HG02623 (cell line): Measurements from ENCODE around the gene PRKAR1B.

Experiments used
- ATAC-seq: cut with Tn5 transposase; IDR thresholded peaks from one replicate; pipeline ENCODE4 v1.9.1; 2021; ENCODE audit warnings: moderate library complexity; ENCODE audit not compliant: unreplicated experiment

The PRKAR1B gene

DNA sequence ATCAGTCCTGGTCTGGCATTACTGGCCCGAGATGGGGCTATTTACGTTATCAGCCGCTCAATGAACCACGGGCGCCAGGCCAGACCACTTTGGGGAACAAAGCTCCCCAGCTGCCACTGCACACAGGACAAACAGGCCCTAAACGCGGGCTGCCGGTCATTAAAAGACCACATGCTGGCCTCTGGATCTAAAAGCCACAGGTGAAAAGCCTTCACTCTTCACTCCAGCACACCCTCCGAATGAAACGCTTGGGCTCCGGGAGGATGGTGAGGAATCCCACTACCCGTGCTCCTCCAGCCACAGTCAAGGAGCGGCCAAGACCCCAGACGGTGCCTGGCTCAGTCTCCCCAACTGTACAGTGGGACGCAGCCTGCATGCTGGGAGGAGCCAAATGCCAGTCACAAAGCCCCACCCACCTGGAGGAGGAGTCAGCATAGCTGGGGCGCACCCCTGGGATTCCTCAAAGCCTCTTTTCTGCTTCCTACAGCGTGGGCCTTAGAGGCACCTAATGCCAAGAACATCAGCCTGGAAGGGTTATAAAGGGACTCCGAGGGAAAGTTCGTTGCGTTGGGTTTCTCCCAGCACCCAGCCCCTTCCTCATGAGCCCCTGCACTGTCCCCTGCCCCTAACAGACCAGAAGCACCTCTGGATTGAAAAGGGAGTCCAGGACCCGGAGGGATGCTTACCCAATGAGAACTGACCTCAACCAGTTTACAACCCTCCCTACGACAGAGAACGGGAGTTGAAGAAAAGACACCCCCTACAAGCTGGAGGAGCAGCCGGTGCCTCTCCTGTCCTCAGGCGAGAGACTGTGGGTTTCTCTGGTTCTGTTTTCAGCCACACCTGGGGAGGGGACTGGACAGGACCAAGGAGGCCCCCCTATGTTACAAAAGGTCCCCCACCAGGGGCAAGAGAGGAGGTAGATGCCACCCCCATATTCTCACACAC, 212.2 kb downstream of the PRKAR1B start:
- ATAC-seq, result no peak

DNA sequence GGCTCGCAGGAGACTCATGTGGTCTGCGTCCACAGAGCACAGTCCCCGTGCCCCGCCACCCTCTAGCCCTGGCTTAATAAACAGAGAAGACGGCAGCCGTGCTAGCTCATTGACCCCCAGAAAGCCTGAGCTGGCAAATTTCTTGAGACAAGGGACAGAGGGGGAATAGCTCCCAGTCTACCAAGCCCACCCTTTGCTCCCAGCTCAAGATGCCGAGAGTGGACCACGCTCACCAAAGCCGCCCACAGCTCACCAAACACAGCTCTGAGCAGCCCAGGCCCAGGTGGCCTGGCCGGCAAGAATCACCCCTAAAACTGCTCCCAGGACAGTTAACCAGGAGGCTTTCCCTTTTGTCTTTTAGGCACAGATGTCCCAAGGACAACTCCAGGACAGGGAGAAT, 212.8 kb downstream of the PRKAR1B start:
- no peak for ATAC-seq

DNA sequence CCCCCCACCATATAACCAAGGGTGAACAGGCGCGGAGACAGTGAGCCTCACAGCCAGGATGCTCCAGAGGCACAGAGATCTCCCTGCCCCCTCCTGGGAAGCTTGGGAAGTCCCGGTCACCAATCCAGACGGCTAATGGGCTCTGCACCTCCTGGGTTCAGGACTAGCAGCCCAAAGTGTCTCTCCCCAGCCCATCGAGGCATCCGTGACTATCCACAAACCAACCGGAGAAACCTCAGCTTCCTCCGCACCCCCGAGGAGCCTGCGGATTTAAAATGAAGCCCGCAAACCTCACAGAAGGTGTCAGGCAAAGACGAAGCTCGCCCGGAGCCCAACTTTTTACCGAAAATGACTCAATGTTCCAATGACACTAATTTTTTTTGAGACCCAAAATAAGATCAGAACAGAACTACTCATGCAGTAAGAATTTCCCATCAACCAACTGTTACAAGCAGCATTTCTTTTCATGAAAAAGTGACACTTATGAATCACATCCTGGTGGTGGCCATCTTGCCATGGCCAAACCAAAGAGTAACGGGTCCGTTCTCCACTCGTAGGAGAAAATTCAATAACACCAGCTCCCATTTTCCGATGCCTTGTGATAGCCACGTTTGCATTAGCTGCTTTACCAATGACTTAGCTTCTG, 213.4 kb downstream of the PRKAR1B start:
- no peak for ATAC-seq

DNA sequence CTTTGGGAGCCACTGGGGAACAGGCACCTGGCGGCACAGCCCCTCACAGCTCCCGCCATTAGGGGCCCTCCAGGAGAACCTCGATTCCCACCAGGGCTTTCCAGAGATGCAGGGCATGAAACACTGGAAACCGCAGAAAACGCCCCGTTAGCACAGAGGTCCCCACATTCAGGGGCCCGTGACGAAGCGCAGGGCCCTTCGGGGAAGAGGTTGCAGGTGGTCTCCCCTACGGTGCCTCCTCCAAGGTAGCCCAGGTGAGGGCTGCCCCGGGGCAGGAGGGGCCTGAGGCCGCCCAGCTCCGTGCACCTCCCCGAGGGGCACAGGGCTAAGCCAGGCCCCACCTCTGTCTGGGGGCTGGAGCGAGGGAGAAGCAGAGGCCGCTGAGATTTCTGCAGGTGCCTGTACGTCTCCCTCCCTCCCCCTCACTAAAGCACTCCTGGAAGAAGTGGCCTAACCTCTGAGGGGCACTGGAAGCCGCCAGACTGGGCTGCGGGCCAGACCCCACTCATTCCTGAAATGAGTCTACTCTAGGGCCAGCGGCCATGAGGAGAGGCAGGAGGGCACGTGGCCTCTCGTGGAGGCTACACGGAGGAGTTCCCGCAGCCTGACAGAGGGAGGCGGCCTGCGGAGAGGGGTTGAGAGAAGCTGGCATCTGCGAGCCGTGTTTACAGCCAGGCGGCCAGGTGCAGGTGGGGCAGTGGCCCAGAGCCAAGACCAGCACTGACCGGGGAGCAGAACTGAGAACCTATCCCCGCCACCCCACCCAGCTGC, 214.4 kb downstream of the PRKAR1B start:
- no peak for ATAC-seq

DNA sequence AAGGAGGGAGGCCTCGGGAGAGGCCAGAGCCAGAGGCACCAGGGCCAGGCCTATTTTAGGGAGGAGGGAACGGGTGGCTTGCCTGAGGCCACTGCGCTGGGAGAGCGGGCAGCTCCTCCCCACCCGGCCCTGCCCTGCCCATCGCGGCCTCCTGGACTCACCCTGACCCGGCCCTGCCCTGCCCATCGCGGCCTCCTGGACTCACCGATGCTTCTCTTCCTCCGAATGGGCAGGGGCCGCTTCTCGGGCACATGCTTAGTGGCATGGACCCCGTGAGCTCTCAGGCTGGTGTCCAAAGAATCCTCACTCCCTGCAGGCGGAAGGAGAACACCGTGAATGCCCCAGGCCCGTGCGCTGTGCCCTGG, 215.0 kb downstream of the PRKAR1B start:
- ATAC-seq, result no peak

DNA sequence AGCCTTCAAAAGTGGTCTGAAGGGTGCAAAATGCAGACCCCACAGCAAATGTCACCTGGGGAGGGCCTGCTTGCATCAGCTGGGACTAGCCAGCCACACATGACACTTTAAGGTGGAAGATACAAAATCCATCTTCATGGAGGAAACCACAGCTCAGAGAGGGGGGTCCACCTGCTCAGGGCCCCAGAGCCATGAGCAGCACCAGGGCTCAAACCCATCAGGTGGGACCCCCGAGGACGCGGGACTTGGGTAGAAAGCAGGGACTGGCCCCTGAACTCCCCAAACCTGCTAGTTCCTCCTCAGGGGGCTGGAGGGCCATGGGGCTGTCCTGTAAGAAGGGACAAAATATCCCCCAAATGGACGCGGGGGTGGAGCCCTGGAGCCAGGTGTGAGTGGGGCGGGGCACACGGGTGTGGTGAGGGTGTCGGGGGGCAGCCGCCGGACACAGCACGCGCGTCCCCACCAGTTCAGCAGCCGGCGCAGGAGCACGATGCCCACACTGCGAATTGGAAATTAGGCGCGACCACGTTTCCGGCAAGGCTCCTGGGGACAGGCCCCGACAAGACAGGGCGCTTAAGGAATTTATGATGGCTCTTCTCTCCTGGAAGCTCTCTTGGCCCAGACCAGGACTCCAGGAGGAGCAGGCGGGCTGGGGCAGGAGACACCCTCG, 215.5 kb downstream of the PRKAR1B start:
- no peak for ATAC-seq

DNA sequence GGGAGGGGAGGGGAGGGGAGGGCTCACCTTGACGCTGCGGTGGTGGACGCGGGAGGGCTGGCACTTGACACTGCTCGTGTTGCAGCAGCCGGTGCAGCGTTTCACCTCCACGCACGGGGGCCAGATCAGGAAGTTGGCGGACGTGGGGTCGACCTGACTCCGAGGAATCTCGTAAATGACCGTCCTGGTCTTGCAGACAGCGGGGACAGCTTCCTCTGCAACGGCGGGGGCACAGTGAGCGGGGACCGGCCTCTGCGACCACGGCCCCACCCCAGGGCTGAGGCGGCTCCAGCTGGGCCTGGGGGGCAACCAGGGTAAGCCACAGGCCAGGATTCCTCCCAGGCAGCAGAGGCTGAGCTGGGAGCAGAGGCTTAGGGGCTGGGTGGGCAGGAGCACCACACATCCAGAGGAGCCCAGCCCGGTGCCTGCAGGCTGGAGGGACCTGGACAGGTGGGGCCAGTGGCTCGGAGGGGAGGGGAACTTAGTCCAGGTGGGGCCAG, 216.2 kb downstream of the PRKAR1B start:
- ATAC-seq, result no peak

DNA sequence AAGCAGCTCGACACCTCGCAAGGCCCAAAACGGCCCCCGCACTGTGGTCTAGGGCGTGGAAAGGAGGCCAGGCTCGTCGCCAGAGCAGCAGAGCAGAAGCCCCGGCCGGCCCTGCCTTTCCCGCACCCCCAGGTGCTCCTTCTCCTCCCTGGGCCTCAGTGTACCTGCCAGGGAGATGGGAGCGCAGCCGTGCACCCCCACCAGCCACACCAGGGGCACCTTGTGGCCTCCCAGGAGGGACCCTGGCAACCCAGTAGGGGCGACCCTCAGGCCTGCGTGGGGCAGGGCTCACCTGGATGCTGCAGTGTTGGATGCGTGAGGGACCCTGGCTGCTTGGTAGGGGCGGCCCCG, 217.0 kb downstream of the PRKAR1B start:
- ATAC-seq, result no peak

DNA sequence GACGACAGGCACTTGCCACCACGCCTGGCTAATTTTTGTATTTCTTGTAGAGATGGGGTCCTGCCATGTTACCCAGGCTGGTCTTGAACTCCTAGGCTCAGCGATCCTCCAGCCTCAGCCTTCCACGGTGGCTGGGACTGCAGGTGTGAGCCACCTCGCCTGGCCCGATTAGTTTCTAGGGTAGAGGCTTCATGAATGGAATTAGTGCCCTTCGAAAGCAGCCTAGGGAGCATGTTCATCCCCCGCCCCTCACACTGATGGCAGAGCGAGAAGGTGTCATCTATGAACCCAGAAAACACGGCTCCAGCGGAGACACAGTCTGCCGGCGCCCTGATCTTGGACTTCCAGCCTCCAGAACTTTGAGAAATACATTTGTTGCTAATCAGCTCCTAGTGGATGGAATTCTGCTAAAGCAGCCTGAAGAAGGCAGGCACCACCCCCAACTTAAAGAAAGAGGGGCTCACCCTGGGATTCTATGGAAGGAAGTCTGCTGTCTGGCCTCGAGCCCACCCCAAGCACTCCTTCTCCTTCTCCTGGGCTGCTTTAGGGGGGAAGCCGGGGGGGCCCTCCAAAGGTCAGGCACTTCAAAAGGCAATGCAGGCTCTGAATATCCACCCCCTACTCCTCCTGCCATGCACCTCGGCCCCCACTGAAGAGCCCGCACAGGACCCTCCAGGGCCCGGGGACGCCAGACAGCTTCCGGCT, 217.5 kb downstream of the PRKAR1B start:
- no peak for ATAC-seq

DNA sequence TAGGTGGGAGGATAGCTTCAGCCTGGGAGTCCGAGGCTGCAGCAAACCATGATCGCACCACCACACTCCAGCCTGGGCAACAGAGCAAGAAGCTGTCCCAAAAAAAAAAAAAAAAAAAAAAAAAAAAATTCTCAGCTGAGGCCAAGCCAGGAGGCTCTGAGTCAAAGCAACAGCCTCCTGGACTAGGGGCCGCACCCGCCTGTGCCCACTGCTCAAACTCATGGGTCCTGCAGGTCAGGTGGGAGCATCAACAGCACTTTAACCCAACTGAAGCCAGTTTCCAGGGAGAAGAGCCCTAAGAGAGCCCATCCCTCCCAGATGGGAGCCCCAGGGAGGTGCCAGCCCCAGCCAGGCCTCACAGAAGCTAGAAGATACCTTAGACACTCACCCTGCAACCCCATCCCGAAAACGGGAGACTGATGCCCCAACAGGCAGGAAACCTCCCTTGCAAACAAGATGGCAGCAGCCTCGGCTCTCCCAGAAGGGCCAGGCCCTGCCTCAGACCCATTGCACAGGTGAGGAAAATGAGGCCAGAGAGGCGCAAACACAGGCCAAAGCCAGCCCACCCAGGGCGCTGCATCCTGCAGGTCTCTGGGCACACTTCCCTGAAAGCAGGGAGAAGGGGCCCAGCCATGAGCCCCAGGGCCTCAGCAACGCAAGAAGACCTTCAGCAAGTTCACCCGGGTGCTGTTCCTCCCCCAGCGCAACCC, 218.5 kb downstream of the PRKAR1B start:
- ATAC-seq, result no peak

DNA sequence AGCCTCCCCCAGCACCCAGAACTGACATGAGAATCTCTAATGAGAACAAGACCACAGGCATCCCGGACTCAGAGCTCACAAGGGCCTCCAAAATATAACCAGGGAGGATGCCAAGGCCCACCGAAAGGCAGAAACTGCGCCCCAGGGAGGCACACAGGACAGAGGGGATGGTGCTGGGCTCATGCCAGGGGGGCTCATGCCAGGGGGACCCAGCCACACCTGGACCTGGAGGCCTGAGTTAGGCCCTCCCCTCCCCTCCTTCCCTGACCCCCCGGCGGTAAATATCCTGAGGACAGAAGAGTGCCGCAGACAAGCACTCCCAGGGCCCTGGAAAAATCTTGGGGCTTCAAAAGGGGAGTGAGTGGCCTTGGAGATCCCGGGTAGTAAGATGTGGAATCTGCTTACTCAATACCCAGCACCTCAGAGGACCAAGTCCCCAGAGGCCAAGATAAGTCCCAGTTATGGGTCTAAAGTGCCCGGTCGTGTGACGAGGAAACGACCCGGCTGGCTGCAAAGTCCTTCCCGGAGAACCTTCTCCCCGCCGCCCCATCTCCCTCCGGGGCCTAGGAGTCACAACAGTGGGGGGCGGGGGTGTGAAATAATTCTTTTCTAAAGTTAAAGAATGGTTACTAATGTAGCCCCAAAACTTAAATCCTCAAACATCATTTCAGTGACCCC, 219.3 kb downstream of the PRKAR1B start:
- ATAC-seq, result no peak

DNA sequence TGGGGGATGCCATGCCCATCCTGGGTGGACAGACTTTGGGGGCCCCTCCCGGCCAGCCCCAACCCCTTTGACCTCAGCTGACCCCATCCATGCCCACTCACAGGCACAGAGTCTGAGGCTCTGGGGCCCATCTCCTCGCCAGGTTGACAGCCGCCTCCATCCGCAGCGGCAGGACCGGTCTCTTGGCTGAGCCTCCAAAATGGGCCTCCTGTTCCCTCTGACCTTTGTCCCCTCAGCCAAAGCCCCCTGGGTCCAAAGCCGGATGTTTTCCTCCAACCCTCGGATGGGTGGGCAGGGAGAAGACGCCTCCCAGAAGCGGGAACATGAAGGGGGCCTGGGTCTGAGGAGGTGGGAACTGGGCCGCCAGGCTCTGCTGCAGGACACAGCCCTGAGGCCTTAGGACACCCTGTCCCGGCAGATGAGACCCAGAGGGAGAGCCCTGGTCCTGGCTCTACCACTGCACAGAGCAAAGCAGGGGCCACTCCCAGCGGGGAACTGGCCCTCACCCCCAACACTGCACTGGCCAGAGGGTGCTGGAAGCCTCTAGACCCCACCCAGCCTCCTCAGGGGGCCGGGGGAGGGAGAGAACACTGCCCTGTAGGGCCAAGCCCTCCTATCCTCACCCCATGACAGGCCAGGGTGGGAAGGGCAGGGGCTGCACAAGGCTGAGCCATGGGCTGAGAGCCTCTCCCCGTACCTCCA, 220.0 kb downstream of the PRKAR1B start:
- no peak for ATAC-seq

DNA sequence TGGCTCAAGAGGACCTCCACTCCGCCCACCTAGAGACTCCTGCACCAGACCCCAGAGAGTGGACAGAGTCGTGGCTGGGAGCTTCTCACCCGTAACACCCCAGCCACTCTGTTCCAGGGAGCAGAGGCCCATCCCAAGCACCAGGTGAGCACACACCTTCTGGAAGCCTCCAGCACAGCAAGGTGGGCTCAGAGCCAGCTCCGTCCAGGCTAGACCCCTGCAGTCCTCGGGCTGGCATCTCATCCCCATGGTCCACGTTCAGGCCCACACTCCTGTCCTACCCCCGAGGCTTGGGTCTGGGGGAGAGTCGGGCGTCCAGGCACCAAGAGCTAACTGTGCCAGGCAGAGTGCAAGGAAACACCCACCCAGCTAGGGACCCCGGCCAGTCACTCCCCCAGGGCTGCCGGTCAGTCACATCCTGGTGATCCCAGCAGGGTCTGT, 220.7 kb downstream of the PRKAR1B start:
- no peak for ATAC-seq

DNA sequence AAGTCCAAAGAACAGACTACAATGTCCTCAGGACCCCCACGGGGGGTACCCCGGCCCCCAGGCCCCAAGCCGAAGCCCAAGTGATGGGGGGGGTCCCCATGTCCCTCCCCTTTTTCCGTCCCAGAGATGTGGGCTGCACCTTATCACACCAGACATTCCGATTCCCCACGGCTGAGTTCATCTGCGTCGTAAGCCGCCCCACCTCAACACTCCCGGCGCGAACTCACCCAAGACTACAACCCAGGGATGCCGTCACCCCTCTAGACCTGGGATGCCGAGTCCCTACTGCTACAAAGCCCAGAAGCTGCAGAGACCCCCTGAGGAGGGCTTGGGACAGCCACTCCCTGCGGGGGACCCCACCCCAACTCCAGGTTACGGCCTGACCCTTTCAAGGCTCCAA, 221.9 kb downstream of the PRKAR1B start:
- no peak for ATAC-seq

DNA sequence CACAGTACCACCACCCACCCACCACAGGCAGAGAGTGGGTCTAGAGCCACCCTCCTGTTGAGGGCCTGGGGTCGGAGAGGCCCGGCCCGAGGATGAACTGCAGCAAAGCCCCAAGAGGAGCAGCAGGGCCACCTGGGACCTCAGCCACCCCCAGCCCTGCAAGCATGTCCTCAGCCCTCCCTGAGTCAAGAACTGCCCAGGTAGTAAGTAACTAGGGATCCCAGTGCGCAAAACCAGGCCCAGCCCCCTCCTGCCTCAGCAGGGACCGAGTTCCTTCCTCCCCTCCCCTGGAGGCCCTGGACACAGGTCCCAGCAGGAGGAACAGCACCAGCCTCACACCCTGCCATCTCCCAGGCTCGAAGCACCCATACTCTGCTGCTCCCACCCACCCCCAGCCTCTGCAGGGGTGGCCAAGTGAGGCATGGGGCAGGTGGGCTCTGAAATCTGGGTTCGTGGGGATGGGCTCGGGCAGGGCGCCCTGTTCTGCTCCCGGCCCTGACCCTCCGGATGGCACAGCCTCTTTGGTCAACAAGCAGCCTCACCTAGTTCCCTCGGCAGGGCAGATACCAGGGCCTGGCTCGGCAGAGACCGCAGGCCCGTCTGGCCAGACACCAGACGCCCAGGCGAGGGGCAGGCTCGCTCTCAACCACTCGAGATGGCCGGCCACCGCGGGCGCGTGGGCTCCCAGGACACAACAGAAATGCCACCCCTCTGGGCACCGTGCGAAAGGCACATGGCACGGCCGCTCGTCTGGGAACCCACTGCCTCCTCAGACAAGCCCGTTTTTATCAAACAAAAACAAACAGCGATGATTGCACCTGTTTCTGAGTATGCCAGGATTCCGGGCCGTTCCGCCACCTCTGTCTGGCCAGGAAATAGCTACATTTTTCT, 222.6 kb downstream of the PRKAR1B start:
- ATAC-seq, result no peak

DNA sequence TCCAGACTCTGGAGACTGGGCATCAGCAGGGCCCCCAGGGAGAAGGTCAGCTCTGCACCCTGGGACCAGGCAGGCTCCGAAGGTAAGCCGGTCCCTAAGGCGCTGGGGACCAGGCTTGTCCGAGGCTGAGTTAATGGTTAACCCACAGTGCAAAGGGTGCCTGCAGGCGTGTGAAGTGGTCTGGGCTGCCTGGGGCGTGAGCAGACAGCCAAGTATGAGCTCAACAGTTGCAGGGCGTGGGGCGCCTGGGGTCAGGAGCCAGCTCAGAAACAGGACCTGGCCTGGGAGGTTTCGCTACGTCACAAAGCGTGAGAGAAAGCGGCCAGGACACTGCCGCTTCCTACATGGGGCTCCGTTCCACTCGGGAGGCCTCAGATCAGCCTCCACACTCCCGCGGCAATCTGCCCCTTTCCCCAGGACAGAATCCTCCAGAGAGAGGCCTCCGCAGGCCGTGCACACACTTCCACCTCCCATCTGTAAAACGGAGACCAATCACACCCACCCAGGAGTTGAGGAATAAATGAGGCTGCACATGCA, 223.4 kb downstream of the PRKAR1B start:
- no peak for ATAC-seq

DNA sequence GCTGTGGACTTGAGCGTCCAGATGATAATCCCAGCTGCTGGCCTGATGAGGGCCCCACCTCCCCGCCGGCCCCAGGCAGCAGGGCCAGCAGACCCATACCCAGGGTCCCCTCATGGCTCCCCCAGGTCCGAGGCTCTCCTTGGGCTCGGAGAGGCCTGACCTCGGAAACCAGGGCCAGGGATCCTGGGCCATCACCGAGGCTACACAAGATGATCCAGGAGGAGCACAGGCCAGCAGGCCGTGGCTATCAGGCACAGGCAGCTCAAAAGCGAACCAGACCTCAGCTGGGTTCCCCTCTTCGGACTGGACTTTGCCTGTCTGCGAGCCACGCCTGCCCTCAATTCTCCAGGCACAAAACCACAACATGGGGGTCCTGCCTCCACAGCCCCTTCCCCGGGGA, 224.8 kb downstream of the PRKAR1B start:
- ATAC-seq, result no peak
